Parathyroid adenoma (tissue), 2 donors: ENCODE measurements around the gene FOXO3.

Experiments used
- H2AFZ ChIP-seq: fragments of 300-600 bp; sonication (generic); one replicate; pipeline ENCODE4 v1.7.0; 2017; ENCODE audit warnings: antibody characterized with exemption, mild to moderate bottlenecking
- H3K27ac ChIP-seq: fragments of 300-600 bp; sonication (generic); one replicate; pipeline ENCODE4 v1.7.0; 2017
- H3K27me3 ChIP-seq: fragments of 300-600 bp; sonication (generic); one replicate; pipeline ENCODE4 v1.7.0; 2017; ENCODE audit warnings: low read length; ENCODE audit not compliant: control insufficient read depth, insufficient read depth
- H3K36me3 ChIP-seq: fragments of 300-600 bp; sonication (generic); one replicate; pipeline ENCODE4 v1.7.0; 2017; ENCODE audit warnings: low read length; ENCODE audit not compliant: control insufficient read depth, insufficient read depth
- H3K4me1 ChIP-seq: fragments of 300-600 bp; sonication (generic); one replicate; pipeline ENCODE4 v1.7.0; 2017; ENCODE audit warnings: control low read depth
- H3K4me2 ChIP-seq: fragments of 300-600 bp; sonication (generic); one replicate; pipeline ENCODE4 v1.7.0; 2017; ENCODE audit warnings: low read length
- H3K4me3 ChIP-seq: fragments of 300-600 bp; sonication (generic); one replicate; pipeline ENCODE4 v1.7.0; 2017; ENCODE audit warnings: low read depth, low read length
- H3K79me2 ChIP-seq: fragments of 300-600 bp; sonication (generic); one replicate; pipeline ENCODE4 v1.7.0; 2017; ENCODE audit warnings: control low read depth
- H3K9ac ChIP-seq: fragments of 300-600 bp; sonication (generic); one replicate; pipeline ENCODE4 v1.7.0; 2017; ENCODE audit warnings: mild to moderate bottlenecking
- H3K9me3 ChIP-seq: fragments of 300-600 bp; sonication (generic); one replicate; pipeline ENCODE4 v1.7.0; 2017; ENCODE audit warnings: low read length; ENCODE audit not compliant: control insufficient read depth
- TF ChIP-seq, protein P1 (sequence below): fragments of 300-600 bp; sonication (generic); IDR thresholded peaks from one replicate; pipeline ENCODE4 v1.7.0; 2017; ENCODE audit warnings: antibody characterized with exemption, mild to moderate bottlenecking
- donor health status: primary hyperparathyroidism.

FOXO3 gene

DNA sequence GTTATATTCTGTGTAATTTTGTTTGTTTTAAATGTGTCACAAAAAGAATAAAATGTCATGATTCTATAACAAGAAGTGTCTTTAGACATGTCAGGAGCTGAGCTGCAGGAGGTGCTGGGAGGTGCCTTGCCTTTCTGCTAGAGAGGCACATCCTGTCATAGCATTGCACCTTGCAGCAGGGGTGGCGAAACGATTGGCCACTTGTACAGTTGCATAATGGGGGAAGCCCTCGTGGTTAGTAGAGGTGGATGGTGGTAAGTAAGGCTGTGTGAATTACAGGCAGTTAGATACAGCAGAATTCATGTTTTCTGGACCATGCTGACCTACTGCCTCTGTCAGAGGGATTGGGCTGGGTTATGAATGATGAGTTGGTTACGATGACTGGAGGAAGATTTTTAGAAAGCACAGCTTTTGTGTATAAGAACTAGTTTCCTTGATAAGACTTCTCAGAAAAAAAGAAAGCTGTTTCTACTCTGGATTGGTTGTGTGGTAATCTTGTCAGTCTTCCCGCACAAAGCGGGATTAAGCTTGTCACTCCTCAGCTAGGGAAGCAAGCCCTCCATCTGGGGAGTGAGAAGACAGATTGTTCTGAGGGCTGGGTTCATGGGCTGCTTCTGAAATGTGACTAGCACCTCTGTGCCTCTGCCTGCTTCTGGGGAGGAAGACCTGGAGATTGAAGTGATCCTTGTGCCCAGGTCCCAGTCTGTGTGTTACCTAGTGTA, 74.9 kb downstream of the FOXO3 start:
- peaks cover 43% of the 10 kb centered on the region for H3K79me2 ChIP-seq
- no peaks in the 10 kb centered on the region for H3K36me3 ChIP-seq
- H3K4me1 ChIP-seq: peaks cover 5% of the 10 kb centered on the region
- H3K27me3 ChIP-seq: no peaks in the 10 kb centered on the region
- H3K9ac ChIP-seq: no peak overlapping the region
- H3K4me2 ChIP-seq: no peak overlapping the region
- no peak overlapping the region for H3K27ac ChIP-seq
- H3K9me3 ChIP-seq: no peaks in the 10 kb centered on the region
- TF ChIP-seq, protein P1, sequence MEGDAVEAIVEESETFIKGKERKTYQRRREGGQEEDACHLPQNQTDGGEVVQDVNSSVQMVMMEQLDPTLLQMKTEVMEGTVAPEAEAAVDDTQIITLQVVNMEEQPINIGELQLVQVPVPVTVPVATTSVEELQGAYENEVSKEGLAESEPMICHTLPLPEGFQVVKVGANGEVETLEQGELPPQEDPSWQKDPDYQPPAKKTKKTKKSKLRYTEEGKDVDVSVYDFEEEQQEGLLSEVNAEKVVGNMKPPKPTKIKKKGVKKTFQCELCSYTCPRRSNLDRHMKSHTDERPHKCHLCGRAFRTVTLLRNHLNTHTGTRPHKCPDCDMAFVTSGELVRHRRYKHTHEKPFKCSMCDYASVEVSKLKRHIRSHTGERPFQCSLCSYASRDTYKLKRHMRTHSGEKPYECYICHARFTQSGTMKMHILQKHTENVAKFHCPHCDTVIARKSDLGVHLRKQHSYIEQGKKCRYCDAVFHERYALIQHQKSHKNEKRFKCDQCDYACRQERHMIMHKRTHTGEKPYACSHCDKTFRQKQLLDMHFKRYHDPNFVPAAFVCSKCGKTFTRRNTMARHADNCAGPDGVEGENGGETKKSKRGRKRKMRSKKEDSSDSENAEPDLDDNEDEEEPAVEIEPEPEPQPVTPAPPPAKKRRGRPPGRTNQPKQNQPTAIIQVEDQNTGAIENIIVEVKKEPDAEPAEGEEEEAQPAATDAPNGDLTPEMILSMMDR: no peak
- no peak overlapping the region for H3K4me3 ChIP-seq
- no peak overlapping the region for H2AFZ ChIP-seq

DNA sequence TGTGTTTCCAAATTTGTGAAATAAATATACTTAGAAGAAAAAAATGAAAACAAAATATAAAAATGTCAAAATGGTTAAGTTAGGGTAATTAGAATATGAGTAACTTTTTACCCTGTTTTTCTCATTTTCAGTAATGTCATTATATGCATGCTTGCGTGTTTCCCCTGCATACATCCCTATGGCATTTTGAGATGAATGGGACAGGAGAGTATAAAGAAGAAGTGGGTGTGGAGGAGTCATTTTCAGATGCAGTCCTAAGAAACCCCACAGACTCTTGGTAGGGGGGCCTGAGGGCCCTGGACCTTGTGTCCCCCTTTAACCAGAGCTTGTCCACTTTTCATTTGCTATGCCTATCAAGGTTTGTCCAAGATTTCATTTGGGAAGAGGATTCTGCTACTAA, 77.2 kb downstream of the FOXO3 start:
- Histone ChIP-seq H3K27ac (no peak overlapping the region), H3K27me3 (no peaks in the 10 kb centered on the region), H3K9me3 (no peaks in the 10 kb centered on the region), H2AFZ (no peak overlapping the region), H3K36me3 (no peaks in the 10 kb centered on the region), H3K4me2 (no peak overlapping the region), H3K4me1 (no peaks in the 10 kb centered on the region), H3K9ac (no peak overlapping the region), H3K4me3 (no peak overlapping the region), H3K79me2 (peaks cover 52% of the 10 kb centered on the region)
- TF ChIP-seq, protein P1: no peak

DNA sequence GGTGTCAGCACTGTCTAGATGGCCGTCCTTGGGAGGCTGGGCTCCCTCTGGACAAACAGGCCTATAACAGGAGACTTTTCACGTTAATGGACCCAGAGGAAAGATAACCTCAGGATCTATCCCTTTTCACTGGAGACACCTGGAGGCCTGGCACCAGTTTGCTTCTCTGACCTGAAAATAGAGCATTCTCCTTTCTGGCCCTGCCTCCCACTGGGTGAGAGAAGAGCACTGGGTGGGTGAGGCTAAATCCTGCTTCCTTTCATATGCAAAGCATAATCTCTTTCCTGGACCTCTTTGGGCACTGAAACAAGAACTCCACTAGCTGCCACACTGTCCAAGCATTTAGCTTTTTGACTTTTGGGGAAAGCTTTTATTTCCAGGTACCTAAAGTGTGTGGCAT, 78.3 kb downstream of the FOXO3 start:
- Histone ChIP-seq H3K27ac (no peak overlapping the region), H3K9me3 (no peaks in the 10 kb centered on the region), H3K27me3 (no peaks in the 10 kb centered on the region), H3K4me2 (no peak overlapping the region), H3K36me3 (no peaks in the 10 kb centered on the region), H3K4me1 (no peaks in the 10 kb centered on the region), H2AFZ (no peak overlapping the region), H3K79me2 (peaks cover 54% of the 10 kb centered on the region), H3K9ac (no peak overlapping the region), H3K4me3 (no peak overlapping the region)
- TF ChIP-seq, protein P1: peak; percentile 34

DNA sequence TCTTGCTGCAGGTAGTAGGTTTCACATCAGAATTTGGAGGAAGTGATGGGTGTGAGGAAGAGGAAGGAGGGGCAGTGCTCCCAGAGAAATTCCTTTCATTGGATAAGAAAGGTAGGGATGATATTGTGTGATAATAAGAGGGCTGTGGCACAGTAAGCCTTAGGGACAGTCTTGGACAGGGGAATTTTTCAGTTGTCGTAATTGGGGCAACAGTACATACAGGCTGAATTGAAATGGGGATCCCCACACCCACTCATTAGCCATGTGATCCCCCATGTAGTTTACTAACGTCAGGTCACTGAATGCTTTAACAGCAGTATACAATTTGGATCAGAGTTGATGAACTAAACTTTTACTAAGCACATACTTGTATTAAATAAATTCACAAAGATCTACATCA, 79.4 kb downstream of the FOXO3 start:
- Histone ChIP-seq H3K27ac (no peak overlapping the region), H3K36me3 (no peaks in the 10 kb centered on the region), H3K79me2 (peaks cover 58% of the 10 kb centered on the region), H3K4me3 (no peak overlapping the region), H3K27me3 (no peaks in the 10 kb centered on the region), H3K4me1 (no peaks in the 10 kb centered on the region), H3K9ac (no peak overlapping the region), H3K9me3 (no peaks in the 10 kb centered on the region), H2AFZ (no peak overlapping the region), H3K4me2 (no peak overlapping the region)
- TF ChIP-seq, protein P1: no peak

DNA sequence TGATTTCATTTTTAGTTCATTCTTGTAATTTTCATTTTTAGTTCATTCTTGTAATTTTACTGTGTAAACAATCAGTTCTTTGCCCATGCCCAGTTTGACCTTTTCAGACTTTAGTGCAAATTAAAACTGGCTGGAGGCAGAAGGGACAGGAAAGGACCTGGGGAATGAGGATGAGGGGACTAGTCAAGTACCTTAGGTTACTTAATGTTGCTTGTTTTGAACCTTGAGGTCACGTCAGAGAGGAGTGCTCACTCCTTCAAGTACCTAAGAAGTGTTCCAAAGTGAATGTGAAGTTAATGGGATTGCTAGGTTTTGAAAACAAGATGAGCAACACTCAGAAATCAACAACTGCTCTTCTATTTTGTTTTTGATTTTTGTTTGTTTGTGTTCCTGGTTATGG, 82.5 kb downstream of the FOXO3 start:
- no peak overlapping the region for H3K27ac ChIP-seq
- peaks cover 70% of the 10 kb centered on the region for H3K79me2 ChIP-seq
- no peaks in the 10 kb centered on the region for H3K36me3 ChIP-seq
- TF ChIP-seq, protein P1: no peak
- no peaks in the 10 kb centered on the region for H3K27me3 ChIP-seq
- no peak overlapping the region for H3K9ac ChIP-seq
- H3K4me3 ChIP-seq: no peak overlapping the region
- H3K4me2 ChIP-seq: no peak overlapping the region
- no peak overlapping the region for H2AFZ ChIP-seq
- H3K9me3 ChIP-seq: no peaks in the 10 kb centered on the region
- no peaks in the 10 kb centered on the region for H3K4me1 ChIP-seq
